Measurements from ENCODE around the gene PTPRD. TPM values are rescaled to one million over a fixed set of nuclear protein-coding genes. Genes with fewer than 3 reads are reported as not detected.

Gene PTPRD
- total RNA-seq, 1 experiment from 2014 or later, result not detected

GRCh38 chr9:9142001-9142400 lies 1470.8 kb downstream of the PTPRD start:
- ChIA-PET CTCF (no interaction called here), POLR2A (no interaction called here)
- Histone ChIP-seq H3K4me1 (ENCODE audit: control insufficient read depth, insufficient read depth, low read length) (no peaks in the 10 kb centered on the region), H3K9me3 (ENCODE audit: control insufficient read depth, insufficient read depth, low read depth, low read length) (no peaks in the 10 kb centered on the region), H3K36me3 (ENCODE audit: control insufficient read depth, insufficient read depth, low read length) (no peaks in the 10 kb centered on the region), H3K27me3 (ENCODE audit: control insufficient read depth, insufficient read depth, low read length) (no peaks in the 10 kb centered on the region), H3K27ac (ENCODE audit: low read length) (no peak overlapping the region), H3K4me3 (ENCODE audit: low read depth in 2 of 2, low read length in 2 of 2) (no peak overlapping the region)
- no peak for DNase-seq (ENCODE audit: low read depth, low spot score)
- in situ Hi-C loops (cut with HindIII; ENCODE audit: low pct_unique_long_range_greater_than_20kb, low sequenced_read_pairs), result no loop called here
- intact Hi-C loops (cut with micrococcal nuclease; ENCODE audit: unreplicated experiment), result no loop called here
- BruUV-seq (replicated peaks), result no TSS peak
- no peak for ATAC-seq
- TF ChIP-seq SIN3A (IDR thresholded peaks at IDR 0.05; ENCODE audit: borderline replicate concordance, insufficient read depth, low read depth, low read length) (no peak), TCF7L2 (IDR thresholded peaks at IDR 0.05; ENCODE audit: low read depth, low read length) (no peak), POLR2AphosphoS5 (IDR thresholded peaks at IDR 0.05; ENCODE audit: low read depth, low read length) (no peak), CTCF (IDR thresholded peaks at IDR 0.05) (no peak), REST (IDR thresholded peaks at IDR 0.05; ENCODE audit: insufficient read depth in 1 of 2, low read depth in 2 of 2, low read length in 1 of 2) (no peak)

GRCh38 chr9:9133526-9133925 lies 1479.3 kb downstream of the PTPRD start:
- BruUV-seq (replicated peaks), result no TSS peak
- no peak overlapping the region for H3K27ac ChIP-seq (ENCODE audit: low read length)
- no peaks in the 10 kb centered on the region for H3K4me1 ChIP-seq (ENCODE audit: control insufficient read depth, insufficient read depth, low read length)
- H3K36me3 ChIP-seq (ENCODE audit: control insufficient read depth, insufficient read depth, low read length), result no peaks in the 10 kb centered on the region
- POLR2A ChIA-PET, result no interaction called here
- H3K4me3 ChIP-seq (ENCODE audit: low read depth in 2 of 2, low read length in 2 of 2), result no peak overlapping the region
- no peaks in the 10 kb centered on the region for H3K27me3 ChIP-seq (ENCODE audit: control insufficient read depth, insufficient read depth, low read length)
- intact Hi-C loops (cut with micrococcal nuclease; ENCODE audit: unreplicated experiment), result no loop called here
- CTCF ChIA-PET, result no interaction called here
- no peaks in the 10 kb centered on the region for H3K9me3 ChIP-seq (ENCODE audit: control insufficient read depth, insufficient read depth, low read depth, low read length)
- TF ChIP-seq REST (IDR thresholded peaks at IDR 0.05; ENCODE audit: insufficient read depth in 1 of 2, low read depth in 2 of 2, low read length in 1 of 2) (no peak), SIN3A (IDR thresholded peaks at IDR 0.05; ENCODE audit: borderline replicate concordance, insufficient read depth, low read depth, low read length) (no peak), CTCF (IDR thresholded peaks at IDR 0.05) (no peak), TCF7L2 (IDR thresholded peaks at IDR 0.05; ENCODE audit: low read depth, low read length) (no peak), POLR2AphosphoS5 (IDR thresholded peaks at IDR 0.05; ENCODE audit: low read depth, low read length) (no peak)
- DNase-seq (ENCODE audit: low read depth, low spot score) (no peak), ATAC-seq (no peak)
- in situ Hi-C loops (cut with HindIII; ENCODE audit: low pct_unique_long_range_greater_than_20kb, low sequenced_read_pairs), result no loop called here
